Esophagus muscularis mucosa (tissue), 4 donors: ENCODE measurements around the gene TCF3.

ENCODE experiments used
- CTCF ChIP-seq, 3 experiments: fragments of 200-600 bp in 2 of 3; fragments of 450-650 bp in 1 of 3; sonication (generic) in 2 of 3; IDR thresholded peaks; one replicate each; pipeline ENCODE4 v1.5.1; 2017 to 2019; ENCODE audit warnings: antibody characterized with exemption in 3 of 3, mild to moderate bottlenecking in 2 of 3, moderate library complexity in 1 of 3
- EP300 ChIP-seq: sonication (generic); formaldehyde crosslinking; IDR thresholded peaks from one replicate; pipeline ENCODE4 v1.6.1; 2017; ENCODE audit warnings: antibody characterized with exemption
- POLR2A ChIP-seq: fragments of 450-650 bp; IDR thresholded peaks from one replicate; pipeline ENCODE4 v1.6.1; 2017; ENCODE audit warnings: antibody characterized with exemption, moderate library complexity, mild to moderate bottlenecking, low read depth
- POLR2AphosphoS5 ChIP-seq, 2 donors: sonication (generic); formaldehyde crosslinking; IDR thresholded peaks; one replicate each; pipeline ENCODE4 v1.6.1; 2017; ENCODE audit warnings: antibody characterized with exemption in 2 of 2

- TF ChIP-seq CTCF (IDR thresholded peaks at IDR 0.05): no peak
- no peak for TF ChIP-seq POLR2A
- no peak for TF ChIP-seq POLR2AphosphoS5 (IDR thresholded peaks at IDR 0.05)
- TF ChIP-seq EP300: no peak
Observed at GRCh38 chr19:1598777-1599459, 53.5 kb downstream of the TCF3 start.
